ENCODE results near the gene STK17B. TPM values are rescaled to one million over a fixed set of nuclear protein-coding genes. Genes with fewer than 3 reads are reported as not detected.

Gene STK17B
- total and polyA plus RNA-seq, 2 of the 13 experiments (the other 11 are each of a cell fraction or from before 2014, with no cell fraction given) = 1.6 to 4.5 TPM

DNA sequence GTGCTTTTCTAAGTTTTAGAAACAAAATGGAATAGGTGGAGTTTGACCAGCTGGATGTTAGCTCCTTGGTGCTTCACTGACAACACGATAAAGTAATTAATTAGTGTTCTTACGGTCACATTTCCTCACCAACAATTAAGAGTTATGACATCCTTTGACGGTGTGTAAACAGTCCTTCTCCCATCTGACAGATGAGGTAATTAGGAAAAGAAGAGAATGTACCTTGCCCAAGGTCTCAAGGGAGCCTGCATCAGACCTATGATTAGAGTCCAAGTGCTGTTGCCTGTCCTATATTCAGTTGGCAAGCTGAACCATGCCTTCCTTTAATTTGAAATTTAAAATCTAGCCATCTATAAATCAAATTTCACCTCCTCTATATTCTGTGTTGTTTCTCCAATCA is 48.3 kb upstream of the STK17B start (continued):
- no peak for TF ChIP-seq FOSL1 (CRISPR knock-in tag; IDR thresholded peaks at IDR 0.05; ENCODE audit: borderline replicate concordance)

DNA sequence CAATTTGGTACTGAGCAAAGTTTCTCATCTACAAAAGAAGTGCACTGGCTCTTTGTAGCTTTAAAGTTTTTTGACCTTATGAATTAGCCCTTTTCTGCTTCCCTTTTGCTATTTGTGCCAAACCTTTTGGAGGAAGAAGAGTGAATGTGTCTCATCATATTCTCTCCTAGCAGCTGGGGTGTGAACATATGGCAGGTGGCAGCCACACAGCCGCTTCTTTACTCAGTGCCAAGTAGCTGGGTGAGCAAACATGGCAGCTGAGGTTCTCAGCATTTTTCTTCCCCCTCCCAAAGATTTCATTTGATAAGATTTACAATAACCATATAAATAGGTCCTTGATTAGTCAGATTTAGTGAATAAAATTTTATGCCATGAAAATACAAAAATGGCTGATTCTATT is 46.7 kb upstream of the STK17B start:
- TF ChIP-seq FOXP1 (IDR thresholded peaks at IDR 0.05) (no peak), FOXP1 (CRISPR knock-in tag; IDR thresholded peaks at IDR 0.05) (no peak), ZNF292 (CRISPR knock-in tag; IDR thresholded peaks at IDR 0.05; ENCODE audit: borderline replicate concordance, low read depth) (no peak), FOXK1 (CRISPR knock-in tag; IDR thresholded peaks at IDR 0.05; ENCODE audit: borderline replicate concordance, low read depth) (no peak), ISX (CRISPR knock-in tag; conservative IDR thresholded peaks at IDR 0.05) (no peak), SRSF4 (IDR thresholded peaks at IDR 0.05; ENCODE audit: low read depth, low read length, poor library complexity, severe bottlenecking) (no peak), ISL2 (CRISPR knock-in tag; IDR thresholded peaks at IDR 0.05) (no peak), ZNF333 (CRISPR knock-in tag; IDR thresholded peaks at IDR 0.05; ENCODE audit: borderline replicate concordance) (no peak), ZNF264 (CRISPR knock-in tag; IDR thresholded peaks at IDR 0.05) (no peak), NFE2L2 (IDR thresholded peaks at IDR 0.05; ENCODE audit: low read length) (no peak), ZNF598 (CRISPR knock-in tag; IDR thresholded peaks at IDR 0.05; ENCODE audit: borderline replicate concordance) (no peak), ZBTB7B (CRISPR knock-in tag; IDR thresholded peaks at IDR 0.05) (no peak), ZNF101 (CRISPR knock-in tag; IDR thresholded peaks at IDR 0.05; ENCODE audit: borderline replicate concordance, low read depth) (no peak), SP140L (CRISPR knock-in tag; IDR thresholded peaks at IDR 0.05; ENCODE audit: borderline replicate concordance) (no peak), CENPT (CRISPR knock-in tag; IDR thresholded peaks at IDR 0.05; ENCODE audit: low read depth) (no peak)
- TF ChIP-seq, protein P1, sequence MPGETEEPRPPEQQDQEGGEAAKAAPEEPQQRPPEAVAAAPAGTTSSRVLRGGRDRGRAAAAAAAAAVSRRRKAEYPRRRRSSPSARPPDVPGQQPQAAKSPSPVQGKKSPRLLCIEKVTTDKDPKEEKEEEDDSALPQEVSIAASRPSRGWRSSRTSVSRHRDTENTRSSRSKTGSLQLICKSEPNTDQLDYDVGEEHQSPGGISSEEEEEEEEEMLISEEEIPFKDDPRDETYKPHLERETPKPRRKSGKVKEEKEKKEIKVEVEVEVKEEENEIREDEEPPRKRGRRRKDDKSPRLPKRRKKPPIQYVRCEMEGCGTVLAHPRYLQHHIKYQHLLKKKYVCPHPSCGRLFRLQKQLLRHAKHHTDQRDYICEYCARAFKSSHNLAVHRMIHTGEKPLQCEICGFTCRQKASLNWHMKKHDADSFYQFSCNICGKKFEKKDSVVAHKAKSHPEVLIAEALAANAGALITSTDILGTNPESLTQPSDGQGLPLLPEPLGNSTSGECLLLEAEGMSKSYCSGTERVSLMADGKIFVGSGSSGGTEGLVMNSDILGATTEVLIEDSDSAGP (CRISPR knock-in tag; IDR thresholded peaks at IDR 0.05; ENCODE audit: borderline replicate concordance) = no peak
- H3K27me3 ChIP-seq (ENCODE audit: control insufficient read depth in 1 of 2, insufficient read depth in 2 of 2, low read length in 2 of 2) = peaks cover 0 to 7% of the 10 kb centered on the region in 2 experiments; a peak in 1 of 5 replicates
- WGBS (ENCODE audit: low lambda C conversion rate) = 20% methylated on average over 1 of the region's 1 CpG
- in situ Hi-C loops (cut with HindIII; ENCODE audit: extremely low pct_ligation_motif_present, low pct_unique_long_range_greater_than_20kb) (no loop called here), intact Hi-C loops (cut with micrococcal nuclease; ENCODE audit: unreplicated experiment) (no loop called here)
- no TSS peak for BruUV-seq (replicated peaks)
- no peaks in the 10 kb centered on the region for H3K79me2 ChIP-seq (ENCODE audit: insufficient read depth, low read length)
- ChIA-PET CTCF (ENCODE audit: low intra/inter-chr PET ratio, low total read pairs) (no interaction called here), POLR2A (no interaction called here)
- H3K9ac ChIP-seq (ENCODE audit: insufficient read depth, low read depth, low read length) = no peak overlapping the region
- H3K4me3 ChIP-seq (replicated peaks in 1 of 3; ENCODE audit: insufficient read depth in 1 of 3, low read depth in 2 of 3, low read length in 3 of 3) = no peak overlapping the region
- no peaks in the 10 kb centered on the region for H3K36me3 ChIP-seq (replicated peaks in 1 of 2; ENCODE audit: control insufficient read depth in 1 of 2, insufficient read depth in 2 of 2, low read length in 2 of 2)
- H3K9me3 ChIP-seq (ENCODE audit: low read length) = no peaks in the 10 kb centered on the region
- no peak overlapping the region for H3K4me2 ChIP-seq (ENCODE audit: low read depth, low read length)
- DNase-seq (ENCODE audit: low spot score) = no peak
- no peaks in the 10 kb centered on the region for H3K4me1 ChIP-seq (ENCODE audit: insufficient read depth, low read length)
- no peak overlapping the region for H2AFZ ChIP-seq (ENCODE audit: low read length)
- H3K27ac ChIP-seq (ENCODE audit: extremely low read length, insufficient read depth, low read length) = no peak overlapping the region
- no peak for ATAC-seq
- FAIRE-seq = no peak
- H4K20me1 ChIP-seq (ENCODE audit: insufficient read depth, low read length) = no peaks in the 10 kb centered on the region

Data from HepG2 (cell line).